Epithelial cell of proximal tubule (primary cell): ENCODE measurements around the gene TRERF1. TPM values are rescaled to one million over a fixed set of nuclear protein-coding genes. Genes with fewer than 3 reads are reported as not detected.
A peak's percentile ranks its signal among the peaks of the same experiment; 100 is the strongest.

Source experiments
- DNase-seq: peaks from one replicate; pipeline ENCODE4 v3.0.0-alpha.2; 2011; ENCODE audit warnings: low read depth
- H3K4me3 ChIP-seq: 2 replicates; pipeline ENCODE4 v1.5.1; 2011; ENCODE audit warnings: low read depth, mild to moderate bottlenecking, low read length
- CTCF ChIP-seq: conservative IDR thresholded peaks from 2 replicates; pipeline ENCODE4 v1.5.1; 2012; ENCODE audit warnings: low read depth, mild to moderate bottlenecking, low read length
- total RNA-seq: library from RNA; depleted of rRNA; stranded (reverse); fragments of >200 nt; gene quantifications from 2 replicates; pipeline ENCODE4 v1.2.3, GENCODE V29; 2015

Gene TRERF1
- total RNA-seq, 1 donor from 2014 or later: 2.2 TPM

- no peak overlapping the region for H3K4me3 ChIP-seq
- peak; percentile 47 for TF ChIP-seq CTCF
- DNase-seq: no peak
These were observed 275.9 kb downstream of the TRERF1 start for GRCh38 chr6:42175860-42176259.

Other genes starting within 250 kb of the TRERF1 start
- 40.3 and 62.9 TPM in 2 replicates for gene MRPS10, start 234.1 kb downstream of the TRERF1 start, total RNA-seq
- 8.3 and 9.7 TPM in 2 replicates for gene UBR2, start 112.1 kb upstream of the TRERF1 start, total RNA-seq